ENCODE measurements around the gene TEN1.
A peak's percentile ranks its signal among the peaks of the same experiment; 100 is the strongest.
"Not testable (repeated sequence)": the region's sequence is repeated elsewhere in the genome, so short reads cannot be mapped to it uniquely, and the experiment has no call there.

The TEN1 gene

GRCh38 chr17:75978938-75979704 is at the start of gene TEN1, which contains the start of gene ACOX1:
TSS of gene TEN1 (plus strand) at chr17:75979240. CDS start at chr17:75986193, 6,953 bp downstream.
TSS of gene ACOX1 (minus strand) at chr17:75979166. CDS start at chr17:75979073, 93 bp downstream.
- FAIRE-seq = peak; percentile 94

- FAIRE-seq = no peak
Measured at GRCh38 chr17:75931062-75931461, 48.0 kb upstream of the TEN1 start.

GRCh38 chr17:75932852-75933251 is 46.2 kb upstream of the TEN1 start:
- no peak for FAIRE-seq

- FAIRE-seq = no peak
Measured at GRCh38 chr17:75933808-75934207, 45.2 kb upstream of the TEN1 start.

- no peak for FAIRE-seq
Measured at GRCh38 chr17:75937652-75938051, 41.4 kb upstream of the TEN1 start.

GRCh38 chr17:75940727-75941441 is 38.2 kb upstream of the TEN1 start, which contains the start of gene FBF1:
TSS of gene FBF1 (minus strand) at chr17:75941042. CDS start at chr17:75938149, 2,893 bp downstream.
- peak; percentile 55 for FAIRE-seq

- no peak for FAIRE-seq
Measured at GRCh38 chr17:75941442-75941819, 37.6 kb upstream of the TEN1 start.

GRCh38 chr17:75942473-75942872 is 36.6 kb upstream of the TEN1 start:
- no peak for FAIRE-seq

- no peak for FAIRE-seq
Measured at GRCh38 chr17:75943491-75943890, 35.5 kb upstream of the TEN1 start.

GRCh38 chr17:75945211-75945610 is 33.8 kb upstream of the TEN1 start:
- FAIRE-seq = no peak

GRCh38 chr17:75950421-75950820 is 28.6 kb upstream of the TEN1 start:
- no peak for FAIRE-seq

GRCh38 chr17:75950855-75951554 is 28.0 kb upstream of the TEN1 start:
- no peak for FAIRE-seq

- FAIRE-seq = no peak
Measured at GRCh38 chr17:75959051-75959838, 19.8 kb upstream of the TEN1 start.

- FAIRE-seq = no peak
Measured at GRCh38 chr17:75959839-75960511, 19.1 kb upstream of the TEN1 start.

- no peak for FAIRE-seq
Measured at GRCh38 chr17:75965468-75965867, 13.6 kb upstream of the TEN1 start.

GRCh38 chr17:75969044-75969443 is 10.0 kb upstream of the TEN1 start:
- FAIRE-seq = not testable (repeated sequence)

GRCh38 chr17:75970011-75970523 is 9.0 kb upstream of the TEN1 start:
- FAIRE-seq = no peak

- FAIRE-seq = no peak
Measured at GRCh38 chr17:75970626-75971025, 8.4 kb upstream of the TEN1 start.

GRCh38 chr17:75975187-75975586 is 3.9 kb upstream of the TEN1 start:
- FAIRE-seq = not testable (repeated sequence)

- no peak for FAIRE-seq
Measured at GRCh38 chr17:75975757-75976174, 3.3 kb upstream of the TEN1 start.

- no peak for FAIRE-seq
Measured at GRCh38 chr17:75976175-75976848, 2.7 kb upstream of the TEN1 start.

Data from A204.1 (cell line).